ENCODE measurements around the gene ALK.

The ALK gene

GRCh38 chr2:29218071-29218470, 703.3 kb downstream of the ALK start:
- H3K36me3 ChIP-seq (ENCODE audit: insufficient read depth, low read length) = peaks cover 12% of the 10 kb centered on the region; the same call in 1 of the 2 replicates
- no peak overlapping the region for H3K4me3 ChIP-seq
- TF ChIP-seq FOXP2 (optimal IDR thresholded peaks at IDR 0.05; ENCODE audit: control extremely low read depth, extremely low read length, insufficient read depth) (no peak), POLR2AphosphoS5 (IDR thresholded peaks at IDR 0.05; ENCODE audit: borderline replicate concordance, low read depth, low read length) (no peak), EZH2 (IDR thresholded peaks at IDR 0.05) (no peak)
- H3K27ac ChIP-seq = no peak overlapping the region
- H3K9me3 ChIP-seq (ENCODE audit: low read depth, low read length) = no peaks in the 10 kb centered on the region
- no peak for DNase-seq (ENCODE audit: low read depth, low spot score)
- H3K9ac ChIP-seq (ENCODE audit: insufficient read length) = no peak overlapping the region

GRCh38 chr2:29216609-29216909, 704.8 kb downstream of the ALK start:
- no peak overlapping the region for H3K4me3 ChIP-seq
- TF ChIP-seq EZH2 (IDR thresholded peaks at IDR 0.05) (no peak), FOXP2 (optimal IDR thresholded peaks at IDR 0.05; ENCODE audit: control extremely low read depth, extremely low read length, insufficient read depth) (no peak), POLR2AphosphoS5 (IDR thresholded peaks at IDR 0.05; ENCODE audit: borderline replicate concordance, low read depth, low read length) (no peak)
- H3K9ac ChIP-seq (ENCODE audit: insufficient read length) = no peak overlapping the region

GRCh38 chr2:29215739-29216608, 705.4 kb downstream of the ALK start:
- Histone ChIP-seq H3K36me3 (ENCODE audit: insufficient read depth, low read length) (no peaks in the 10 kb centered on the region; the same call in 1 of the 2 replicates), H3K9ac (ENCODE audit: insufficient read length) (no peak overlapping the region), H3K4me3 (no peak overlapping the region), H3K27ac (no peak overlapping the region), H3K9me3 (ENCODE audit: low read depth, low read length) (no peaks in the 10 kb centered on the region)
- DNase-seq (ENCODE audit: low read depth, low spot score) = no peak
- TF ChIP-seq EZH2 (IDR thresholded peaks at IDR 0.05) (no peak), FOXP2 (optimal IDR thresholded peaks at IDR 0.05; ENCODE audit: control extremely low read depth, extremely low read length, insufficient read depth) (no peak), POLR2AphosphoS5 (IDR thresholded peaks at IDR 0.05; ENCODE audit: borderline replicate concordance, low read depth, low read length) (no peak)

More at GRCh38 chr2:29216609-29216909, 704.8 kb downstream of the ALK start:
- Histone ChIP-seq H3K27ac (no peak overlapping the region), H3K36me3 (ENCODE audit: insufficient read depth, low read length) (peaks cover 3% of the 10 kb centered on the region; the same call in 1 of the 2 replicates), H3K9me3 (ENCODE audit: low read depth, low read length) (no peaks in the 10 kb centered on the region)
- no peak for DNase-seq (ENCODE audit: low read depth, low spot score)

- Histone ChIP-seq H3K9ac (ENCODE audit: insufficient read length) (no peak overlapping the region), H3K9me3 (ENCODE audit: low read depth, low read length) (no peaks in the 10 kb centered on the region), H3K36me3 (ENCODE audit: insufficient read depth, low read length) (no peaks in the 10 kb centered on the region), H3K27ac (no peak overlapping the region), H3K4me3 (no peak overlapping the region)
- no peak for TF ChIP-seq FOXP2 (optimal IDR thresholded peaks at IDR 0.05; ENCODE audit: control extremely low read depth, extremely low read length, insufficient read depth)
- no peak for TF ChIP-seq POLR2AphosphoS5 (IDR thresholded peaks at IDR 0.05; ENCODE audit: borderline replicate concordance, low read depth, low read length)
- no peak for TF ChIP-seq EZH2 (IDR thresholded peaks at IDR 0.05)
- no peak for DNase-seq (ENCODE audit: low read depth, low spot score)
These were observed 706.3 kb downstream of the ALK start for GRCh38 chr2:29215073-29215472.

GRCh38 chr2:29213888-29214291, 707.5 kb downstream of the ALK start:
- H3K9me3 ChIP-seq (ENCODE audit: low read depth, low read length) = no peaks in the 10 kb centered on the region
- H3K36me3 ChIP-seq (ENCODE audit: insufficient read depth, low read length) = no peaks in the 10 kb centered on the region
- no peak overlapping the region for H3K4me3 ChIP-seq
- H3K9ac ChIP-seq (ENCODE audit: insufficient read length) = no peak overlapping the region
- H3K27ac ChIP-seq = no peak overlapping the region
- DNase-seq (ENCODE audit: low read depth, low spot score) = no peak
- TF ChIP-seq EZH2 (IDR thresholded peaks at IDR 0.05) = no peak
- no peak for TF ChIP-seq POLR2AphosphoS5 (IDR thresholded peaks at IDR 0.05; ENCODE audit: borderline replicate concordance, low read depth, low read length)

- DNase-seq (ENCODE audit: low read depth, low spot score) = no peak
- TF ChIP-seq FOXP2 (optimal IDR thresholded peaks at IDR 0.05; ENCODE audit: control extremely low read depth, extremely low read length, insufficient read depth) (no peak), POLR2AphosphoS5 (IDR thresholded peaks at IDR 0.05; ENCODE audit: borderline replicate concordance, low read depth, low read length) (no peak), EZH2 (IDR thresholded peaks at IDR 0.05) (no peak)
- H3K9me3 ChIP-seq (ENCODE audit: low read depth, low read length) = no peaks in the 10 kb centered on the region
- 0 out of 2 replicates have a peak, but pooled peaks cover 5% of the 10 kb centered on the region for H3K36me3 ChIP-seq (ENCODE audit: insufficient read depth, low read length)
- no peak overlapping the region for H3K4me3 ChIP-seq
- no peak overlapping the region for H3K9ac ChIP-seq (ENCODE audit: insufficient read length)
- no peak overlapping the region for H3K27ac ChIP-seq
These were observed 709.4 kb downstream of the ALK start for GRCh38 chr2:29212009-29212408.

GRCh38 chr2:29209551-29209950, 711.8 kb downstream of the ALK start:
- no peak for DNase-seq (ENCODE audit: low read depth, low spot score)
- no peak overlapping the region for H3K27ac ChIP-seq
- H3K9ac ChIP-seq (ENCODE audit: insufficient read length) = no peak overlapping the region
- H3K9me3 ChIP-seq (ENCODE audit: low read depth, low read length) = no peaks in the 10 kb centered on the region
- TF ChIP-seq FOXP2 (optimal IDR thresholded peaks at IDR 0.05; ENCODE audit: control extremely low read depth, extremely low read length, insufficient read depth) (no peak), POLR2AphosphoS5 (IDR thresholded peaks at IDR 0.05; ENCODE audit: borderline replicate concordance, low read depth, low read length) (no peak), EZH2 (IDR thresholded peaks at IDR 0.05) (no peak)
- H3K36me3 ChIP-seq (ENCODE audit: insufficient read depth, low read length) = peaks cover 9% of the 10 kb centered on the region; the same call in 1 of the 2 replicates
- no peak overlapping the region for H3K4me3 ChIP-seq

- no peak for DNase-seq (ENCODE audit: low read depth, low spot score)
- Histone ChIP-seq H3K27ac (no peak overlapping the region), H3K9me3 (ENCODE audit: low read depth, low read length) (no peaks in the 10 kb centered on the region), H3K36me3 (ENCODE audit: insufficient read depth, low read length) (peaks cover 9% of the 10 kb centered on the region; the same call in 1 of the 2 replicates), H3K4me3 (no peak overlapping the region), H3K9ac (ENCODE audit: insufficient read length) (no peak overlapping the region)
- no peak for TF ChIP-seq EZH2 (IDR thresholded peaks at IDR 0.05)
- no peak for TF ChIP-seq POLR2AphosphoS5 (IDR thresholded peaks at IDR 0.05; ENCODE audit: borderline replicate concordance, low read depth, low read length)
- no peak for TF ChIP-seq FOXP2 (optimal IDR thresholded peaks at IDR 0.05; ENCODE audit: control extremely low read depth, extremely low read length, insufficient read depth)
These were observed 713.8 kb downstream of the ALK start for GRCh38 chr2:29207352-29208148.
